Eye (tissue), 1 donor: ENCODE results near the gene MRPL41.
A peak's percentile ranks its signal among the peaks of the same experiment; 100 is the strongest.
"Not testable (repeated sequence)": the region's sequence is repeated elsewhere in the genome, so short reads cannot be mapped to it uniquely, and the experiment has no call there.

Source experiments
- DNase-seq: peaks from one replicate; pipeline ENCODE4 v3.0.0-alpha.2; 2015

MRPL41 gene

GRCh38 chr9:137588311-137588710 is 36.6 kb downstream of the MRPL41 start:
- no peak for DNase-seq

DNA sequence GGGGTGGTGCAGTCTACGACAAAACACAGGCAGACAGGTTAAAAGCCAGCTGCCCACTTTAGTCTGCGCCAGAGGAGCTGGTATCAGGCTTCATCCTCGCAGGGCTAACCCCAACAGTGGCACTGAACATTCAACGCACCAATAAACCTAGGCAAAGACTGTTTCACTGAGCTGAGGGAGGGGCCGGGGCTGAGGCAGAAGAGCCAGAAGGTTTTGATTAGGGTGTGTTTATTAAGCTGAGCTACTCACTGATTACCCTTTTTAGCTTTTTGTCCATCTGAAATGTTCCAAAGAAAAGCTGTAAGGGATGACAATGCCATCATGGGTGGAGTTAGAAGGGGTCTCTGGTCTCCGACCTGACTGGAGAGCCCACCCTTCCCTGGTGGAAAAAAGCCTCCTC is 37.2 kb downstream of the MRPL41 start:
- DNase-seq = no peak

DNA sequence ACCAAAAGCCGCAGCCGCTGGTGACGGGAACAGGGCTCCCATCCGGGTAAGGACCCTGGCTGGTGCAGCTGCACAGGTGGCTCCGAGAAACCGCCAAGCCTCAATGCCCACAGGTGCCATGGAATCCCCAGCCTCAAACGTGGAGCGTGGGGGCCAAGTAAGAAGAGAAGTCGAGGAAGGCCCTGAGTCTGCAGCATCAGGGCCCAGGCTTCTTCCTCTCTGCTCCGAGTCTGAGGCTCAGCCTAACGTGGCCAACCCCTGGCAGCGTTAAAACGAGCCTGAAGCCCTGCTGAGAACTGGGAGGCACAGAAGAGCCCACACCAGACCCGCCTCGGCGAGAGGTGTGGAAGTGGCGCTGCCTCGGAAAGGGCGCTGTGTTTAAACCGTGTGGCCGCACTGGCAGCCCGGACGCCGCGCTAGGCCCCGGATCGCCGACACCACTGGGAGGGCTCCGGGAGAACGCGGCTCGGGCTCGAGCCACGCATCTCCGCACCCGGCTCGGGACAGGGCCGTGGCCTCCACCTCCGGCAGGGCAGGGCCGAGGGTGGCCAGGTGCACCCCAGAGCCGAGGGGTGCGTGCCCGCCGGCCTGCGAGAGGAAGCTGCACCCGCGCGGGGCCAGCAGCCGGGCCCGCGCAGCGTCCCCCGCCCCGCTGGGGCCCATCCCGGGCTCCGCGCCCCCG is 37.9 kb downstream of the MRPL41 start:
- DNase-seq = peak; percentile 28

DNA sequence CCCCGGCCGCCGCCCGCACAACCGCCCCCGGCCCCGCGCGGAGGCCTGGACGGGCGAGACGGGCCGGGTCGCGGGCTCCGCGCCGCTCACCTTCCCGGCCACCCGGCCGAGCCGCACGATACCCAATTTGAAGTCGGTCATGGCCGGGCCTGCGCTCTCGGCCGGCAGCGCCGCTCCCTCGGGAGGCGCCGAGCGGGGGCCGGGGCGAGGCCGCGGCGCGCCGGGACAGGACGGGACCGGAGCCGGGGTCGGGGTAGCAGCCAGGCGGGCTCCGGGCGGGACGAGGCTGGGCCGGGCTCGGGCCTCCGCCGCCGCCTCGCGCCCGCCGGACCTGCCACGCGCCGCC is 38.4 kb downstream of the MRPL41 start:
- DNase-seq = no peak

GRCh38 chr9:137590469-137591383 is 39.0 kb downstream of the MRPL41 start, which contains the start of gene ZMYND19:
ZMYND19 (minus strand) TSS chr9:137590512; CDS start chr9:137590263, 249 bp downstream.
- peak; percentile 97 for DNase-seq

GRCh38 chr9:137592767-137593166 is 41.1 kb downstream of the MRPL41 start:
- DNase-seq = no peak

GRCh38 chr9:137593176-137593575 is 41.5 kb downstream of the MRPL41 start:
- DNase-seq = no peak

DNA sequence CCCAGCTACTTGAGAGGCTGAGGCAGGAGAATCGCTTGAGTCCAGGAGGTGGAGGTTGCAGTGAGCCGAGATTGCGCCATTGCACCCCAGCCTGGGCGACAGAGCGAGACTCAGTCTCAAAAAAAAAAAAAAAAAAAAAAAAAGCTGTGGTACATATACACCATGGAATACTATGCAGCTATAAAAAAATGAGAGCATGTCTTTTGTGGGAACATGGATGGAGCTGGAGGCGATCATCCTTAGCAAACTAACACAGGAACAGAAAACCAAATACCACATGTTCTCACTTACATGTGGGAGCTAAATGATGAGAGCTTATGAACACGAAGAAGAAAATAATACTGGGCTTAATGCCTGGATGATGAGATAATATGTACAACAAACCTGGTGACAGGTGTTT is 44.9 kb downstream of the MRPL41 start:
- DNase-seq = not testable (repeated sequence)

- no peak for DNase-seq
Observed at GRCh38 chr9:137598943-137599342, 47.3 kb downstream of the MRPL41 start.
